HG03432 (cell line): ENCODE data around the gene TIMM10.

Experiments
- ATAC-seq: cut with Tn5 transposase; IDR thresholded peaks from one replicate; pipeline ENCODE4 v1.9.1; 2021; ENCODE audit warnings: mild to moderate bottlenecking, moderate library complexity; ENCODE audit not compliant: unreplicated experiment

Gene TIMM10

GRCh38 chr11:57508341-57509170 lies 22.0 kb downstream of the TIMM10 start:
- no peak for ATAC-seq

- no peak for ATAC-seq
These were observed 24.0 kb downstream of the TIMM10 start for GRCh38 chr11:57506522-57506921.

GRCh38 chr11:57504511-57504910 lies 26.0 kb downstream of the TIMM10 start:
- no peak for ATAC-seq

- no peak for ATAC-seq
These were observed 27.7 kb downstream of the TIMM10 start for GRCh38 chr11:57502870-57503269.

GRCh38 chr11:57502376-57502775 lies 28.2 kb downstream of the TIMM10 start:
- ATAC-seq: no peak

- ATAC-seq: no peak
These were observed 28.6 kb downstream of the TIMM10 start for GRCh38 chr11:57501953-57502352.

- no peak for ATAC-seq
These were observed 29.6 kb downstream of the TIMM10 start for GRCh38 chr11:57500926-57501325.

GRCh38 chr11:57500515-57500914 lies 30.0 kb downstream of the TIMM10 start:
- no peak for ATAC-seq

GRCh38 chr11:57499983-57500461 lies 30.5 kb downstream of the TIMM10 start:
- ATAC-seq: no peak

- peak; percentile 100 for ATAC-seq
These were observed 31.1 kb downstream of the TIMM10 start for GRCh38 chr11:57499413-57499982.

GRCh38 chr11:57498540-57498939 lies 32.0 kb downstream of the TIMM10 start:
- ATAC-seq: no peak

- ATAC-seq: no peak
These were observed 33.0 kb downstream of the TIMM10 start for GRCh38 chr11:57497303-57498247.

- ATAC-seq: no peak
These were observed 34.3 kb downstream of the TIMM10 start for GRCh38 chr11:57496109-57496820.

GRCh38 chr11:57493507-57494503 lies 36.7 kb downstream of the TIMM10 start:
- peak; percentile 78 for ATAC-seq

GRCh38 chr11:57491371-57492061 lies 39.0 kb downstream of the TIMM10 start:
- peak; percentile 49 for ATAC-seq

GRCh38 chr11:57490456-57491248 lies 39.9 kb downstream of the TIMM10 start:
- ATAC-seq: no peak

GRCh38 chr11:57487920-57488659 lies 42.5 kb downstream of the TIMM10 start:
- no peak for ATAC-seq
